ENCODE results near the gene ZFTA. TPM values are rescaled to one million over a fixed set of nuclear protein-coding genes. Genes with fewer than 3 reads are reported as not detected.

ZFTA gene
- total RNA-seq: 11.8 and 13.3 TPM in 2 replicates
- total RNA-seq (2013): 5.6 TPM
- polyA plus RNA-seq: 3.4 and 5.6 TPM in 2 replicates
- 4.2 and 10.5 TPM in 2 replicates for polyA minus RNA-seq

DNA sequence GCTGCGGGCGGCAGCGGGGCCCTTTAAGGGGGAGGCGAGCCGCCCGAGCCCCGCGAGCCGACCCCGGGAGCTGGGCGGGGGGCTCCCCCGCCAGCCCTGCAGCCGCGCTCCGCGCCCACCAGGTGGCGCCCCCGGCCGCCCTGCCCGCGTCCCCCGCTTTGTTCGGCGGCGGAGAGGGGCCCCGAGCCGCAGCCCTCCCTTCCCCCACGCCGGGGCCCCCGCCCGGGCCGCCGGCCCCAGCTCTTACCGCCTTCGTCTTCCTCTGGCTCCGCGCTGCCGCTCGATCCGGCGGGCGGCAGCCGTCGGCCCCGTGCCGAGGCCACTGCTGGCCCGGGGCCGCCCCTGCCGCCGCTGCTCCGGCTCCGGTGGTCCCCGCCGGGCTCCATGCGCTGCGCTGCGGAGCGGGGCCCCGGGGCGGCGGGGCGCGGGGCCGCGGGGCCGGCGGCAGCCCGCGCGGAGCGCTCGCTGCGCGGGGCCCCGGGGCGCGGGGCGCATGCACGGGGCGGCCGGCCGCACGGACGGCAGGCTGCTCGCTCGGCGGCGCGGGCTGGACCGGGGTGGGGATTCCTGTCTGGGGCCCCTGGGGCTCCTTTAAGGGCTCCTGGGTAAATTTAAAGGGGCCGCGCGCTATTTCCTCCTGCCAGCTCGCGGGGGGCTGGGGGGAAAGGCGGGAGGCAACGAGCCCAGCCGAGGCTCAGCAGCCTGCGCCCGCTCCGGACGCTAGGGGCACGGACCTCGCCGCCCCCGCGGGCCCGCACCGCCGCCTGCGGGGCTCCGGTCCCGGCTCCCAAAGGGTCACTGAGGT is at the start of gene ZFTA:
Gene ZFTA, minus strand, starts transcription at position 539 of the 805 bp plus-strand sequence. Its CDS starts 153 bp downstream, at position 386.
- H3K9me3 ChIP-seq (ENCODE audit: control extremely low read depth in 1 of 3, control insufficient read depth in 2 of 3, insufficient read depth in 1 of 3, low read length in 2 of 3): no peaks in the 10 kb centered on the region
- peak within 1 kb of the TSS; percentile 98 for H3K4me2 ChIP-seq (replicated peaks; ENCODE audit: low read depth, low read length, poor library complexity, severe bottlenecking)
- WGBS (ENCODE audit: insufficient coverage): under 1% methylated on average over 112 of the region's 113 CpGs
- Mint-ChIP-seq H3K9me3 (ENCODE audit: insufficient read depth) (no peaks in the 10 kb centered on the region), H3K4me3 (peak within 1 kb of the TSS; percentile 89), H3K4me1 (peaks cover 13% of the 10 kb centered on the region), H3K27ac (peak within 1 kb of the TSS; percentile 78), H3K27me3 (peaks cover 10% of the 10 kb centered on the region)
- peak; percentile 80 for DNase-seq
- intact Hi-C loops (cut with micrococcal nuclease): loop anchor here (1.0 to 2.0 kb wide), 5 partner anchors 44 to 380 kb away; partner anchors contain the start of genes NAA40, OTUB1 and SPINDOC
- peaks cover 14 to 21% of the 10 kb centered on the region in 2 donors for H3K4me1 ChIP-seq (ENCODE audit: control insufficient read depth in 2 of 2, insufficient read depth in 2 of 2, low read length in 2 of 2)
- peak within 1 kb of the TSS; percentile 18 to 89 (median 67) for H3K4me3 ChIP-seq (ENCODE audit: control extremely low read depth in 1 of 5, extremely low read depth in 1 of 5, insufficient read depth in 1 of 5, low read depth in 2 of 5, low read length in 4 of 5)
- H3K27me3 ChIP-seq (replicated peaks in 1 of 4; ENCODE audit: control extremely low read depth in 1 of 4, control insufficient read depth in 3 of 4, insufficient read depth in 4 of 4, low read length in 3 of 4): peaks cover 0 to 17% (median 2%) of the 10 kb centered on the region in 4 experiments
- H2AFZ ChIP-seq (ENCODE audit: insufficient read depth, low read depth, low read length, poor library complexity, severe bottlenecking): peak within 1 kb of the TSS; percentile 91
- peaks cover 12% of the 10 kb centered on the region for H3K79me2 ChIP-seq (ENCODE audit: control insufficient read depth, insufficient read depth, low read length)
- CTCF ChIA-PET: interaction anchor here (0.7 to 3.5 kb wide), 21 partner anchors 15 to 680 kb away, joined by 3 to 29 read pairs (median 4); partner anchors contain the start of genes ATL3 and MARK2
- ATAC-seq (ENCODE audit: low read depth): peak; percentile 68
- POLR2A ChIA-PET: interaction anchor here (0.6 to 1.1 kb wide), 3 partner anchors 42 to 218 kb away, joined by 3 to 4 read pairs (median 3); partner anchors contain the start of genes MARK2 and OTUB1
- no peak for TF ChIP-seq EZH2 (IDR thresholded peaks at IDR 0.05; ENCODE audit: borderline replicate concordance, insufficient read depth, low read depth, low read length, poor library complexity, severe bottlenecking)
- TF ChIP-seq, protein P1, sequence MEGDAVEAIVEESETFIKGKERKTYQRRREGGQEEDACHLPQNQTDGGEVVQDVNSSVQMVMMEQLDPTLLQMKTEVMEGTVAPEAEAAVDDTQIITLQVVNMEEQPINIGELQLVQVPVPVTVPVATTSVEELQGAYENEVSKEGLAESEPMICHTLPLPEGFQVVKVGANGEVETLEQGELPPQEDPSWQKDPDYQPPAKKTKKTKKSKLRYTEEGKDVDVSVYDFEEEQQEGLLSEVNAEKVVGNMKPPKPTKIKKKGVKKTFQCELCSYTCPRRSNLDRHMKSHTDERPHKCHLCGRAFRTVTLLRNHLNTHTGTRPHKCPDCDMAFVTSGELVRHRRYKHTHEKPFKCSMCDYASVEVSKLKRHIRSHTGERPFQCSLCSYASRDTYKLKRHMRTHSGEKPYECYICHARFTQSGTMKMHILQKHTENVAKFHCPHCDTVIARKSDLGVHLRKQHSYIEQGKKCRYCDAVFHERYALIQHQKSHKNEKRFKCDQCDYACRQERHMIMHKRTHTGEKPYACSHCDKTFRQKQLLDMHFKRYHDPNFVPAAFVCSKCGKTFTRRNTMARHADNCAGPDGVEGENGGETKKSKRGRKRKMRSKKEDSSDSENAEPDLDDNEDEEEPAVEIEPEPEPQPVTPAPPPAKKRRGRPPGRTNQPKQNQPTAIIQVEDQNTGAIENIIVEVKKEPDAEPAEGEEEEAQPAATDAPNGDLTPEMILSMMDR (IDR thresholded peaks at IDR 0.05): peak; percentile 67
- H4K20me1 ChIP-seq (ENCODE audit: control insufficient read depth, insufficient read depth, low read length, poor library complexity, severe bottlenecking): peaks cover 18% of the 10 kb centered on the region
- H3K9ac ChIP-seq (ENCODE audit: low read length): peak within 1 kb of the TSS; percentile 84
- H3K27ac ChIP-seq (ENCODE audit: low read length in 2 of 2): peak within 1 kb of the TSS in 1 of 2 donors; percentile 44
- H3K36me3 ChIP-seq (replicated peaks in 1 of 2; ENCODE audit: control extremely low read depth in 1 of 2, control insufficient read depth in 1 of 2, extremely low read depth in 1 of 2, insufficient read depth in 2 of 2, low read length in 1 of 2): peaks cover 0 to 2% of the 10 kb centered on the region in 2 experiments

Data from B cell (primary cell).